Measurements from ENCODE around the gene AVP. TPM values are rescaled to one million over a fixed set of nuclear protein-coding genes. Genes with fewer than 3 reads are reported as not detected.
A peak's percentile ranks its signal among the peaks of the same experiment; 100 is the strongest.

Gene AVP
- total and polyA plus RNA-seq, 7 donors: not detected

DNA sequence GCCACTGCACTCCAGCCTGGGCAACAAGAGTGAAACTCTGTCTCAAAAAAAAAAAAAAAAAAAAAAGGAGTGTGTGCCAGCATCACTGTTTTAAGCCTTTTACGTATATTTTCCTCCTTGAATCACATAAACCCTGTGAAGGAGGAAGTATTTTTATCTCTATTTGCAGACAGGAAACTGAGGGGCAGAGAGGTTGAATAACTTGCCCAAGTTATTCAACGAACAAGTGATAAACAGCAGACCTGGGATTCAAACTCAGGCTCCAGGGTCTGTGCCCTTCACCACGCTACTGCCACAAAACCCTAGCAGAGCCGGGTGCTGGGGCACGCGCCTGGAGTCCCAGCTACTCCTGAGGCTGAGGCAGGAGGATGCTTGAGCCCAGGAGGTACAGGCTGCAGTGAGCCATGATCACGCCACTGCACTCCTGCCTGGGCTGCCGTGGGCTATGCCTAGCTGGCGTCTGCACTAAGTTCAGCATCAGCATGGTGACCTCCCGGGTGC is 9.4 kb upstream of the AVP start:
- Histone ChIP-seq H3K27ac (no peak overlapping the region), H3K27me3 (ENCODE audit: insufficient read depth in 3 of 3, low read length in 2 of 3) (peaks cover 0 to 38% (median 12%) of the 10 kb centered on the region in 3 donors), H3K36me3 (ENCODE audit: insufficient read depth in 1 of 2, low read depth in 1 of 2) (no peaks in the 10 kb centered on the region), H3K4me3 (no peak overlapping the region), H3K4me1 (no peaks in the 10 kb centered on the region), H3K9me3 (no peaks in the 10 kb centered on the region)
- TF ChIP-seq, protein P1, sequence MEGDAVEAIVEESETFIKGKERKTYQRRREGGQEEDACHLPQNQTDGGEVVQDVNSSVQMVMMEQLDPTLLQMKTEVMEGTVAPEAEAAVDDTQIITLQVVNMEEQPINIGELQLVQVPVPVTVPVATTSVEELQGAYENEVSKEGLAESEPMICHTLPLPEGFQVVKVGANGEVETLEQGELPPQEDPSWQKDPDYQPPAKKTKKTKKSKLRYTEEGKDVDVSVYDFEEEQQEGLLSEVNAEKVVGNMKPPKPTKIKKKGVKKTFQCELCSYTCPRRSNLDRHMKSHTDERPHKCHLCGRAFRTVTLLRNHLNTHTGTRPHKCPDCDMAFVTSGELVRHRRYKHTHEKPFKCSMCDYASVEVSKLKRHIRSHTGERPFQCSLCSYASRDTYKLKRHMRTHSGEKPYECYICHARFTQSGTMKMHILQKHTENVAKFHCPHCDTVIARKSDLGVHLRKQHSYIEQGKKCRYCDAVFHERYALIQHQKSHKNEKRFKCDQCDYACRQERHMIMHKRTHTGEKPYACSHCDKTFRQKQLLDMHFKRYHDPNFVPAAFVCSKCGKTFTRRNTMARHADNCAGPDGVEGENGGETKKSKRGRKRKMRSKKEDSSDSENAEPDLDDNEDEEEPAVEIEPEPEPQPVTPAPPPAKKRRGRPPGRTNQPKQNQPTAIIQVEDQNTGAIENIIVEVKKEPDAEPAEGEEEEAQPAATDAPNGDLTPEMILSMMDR (IDR thresholded peaks at IDR 0.05): no peak
- DNase-seq (no peak), ATAC-seq (no peak)
- intact Hi-C loops (cut with DNase I): no loop called here
- WGBS, 3 donors: 70 to 71% (median 71%) methylated on average over 10 of the region's 10 CpGs

- peak overlapping the region; percentile 54 for H3K4me3 ChIP-seq
- intact Hi-C loops (cut with DNase I): no loop called here
- TF ChIP-seq, protein P1 (IDR thresholded peaks at IDR 0.05): no peak
- peaks cover 0 to 38% (median 12%) of the 10 kb centered on the region in 3 donors for H3K27me3 ChIP-seq (ENCODE audit: insufficient read depth in 3 of 3, low read length in 2 of 3)
- WGBS, 3 donors: 8 to 11% (median 10%) methylated on average over 50 to 81 of the region's 81 CpGs
- H3K36me3 ChIP-seq (ENCODE audit: insufficient read depth in 1 of 2, low read depth in 1 of 2): no peaks in the 10 kb centered on the region
- ATAC-seq (peak in 3 of 4 donors; percentile 19 to 55 (median 52)), DNase-seq (peak in 1 of 2 donors; percentile 36)
- no peaks in the 10 kb centered on the region for H3K9me3 ChIP-seq
- no peaks in the 10 kb centered on the region for H3K4me1 ChIP-seq
- H3K27ac ChIP-seq: no peak overlapping the region
Observed at GRCh38 chr20:3092611-3093379, 8.3 kb upstream of the AVP start.

DNA sequence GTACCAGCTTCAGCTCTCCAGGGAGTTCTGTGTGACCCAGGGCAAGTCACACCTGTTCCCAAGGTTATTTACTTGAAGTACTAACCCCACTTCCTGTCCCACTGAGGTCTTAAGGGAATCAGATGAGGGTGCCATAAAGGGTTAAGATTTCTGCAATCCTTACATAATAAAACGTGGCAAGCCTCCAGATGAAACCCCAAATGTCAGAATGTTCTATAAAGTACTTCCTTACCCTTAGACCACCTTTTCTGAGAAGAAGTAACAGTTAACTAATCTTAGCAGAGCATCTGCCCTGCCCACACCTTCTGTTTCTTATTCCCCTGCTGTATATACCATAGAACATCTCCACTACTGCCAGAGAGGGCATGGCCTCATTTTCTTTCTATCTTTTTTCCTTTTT is 6.0 kb upstream of the AVP start:
- TF ChIP-seq, protein P1 (IDR thresholded peaks at IDR 0.05): no peak
- ATAC-seq (no peak), DNase-seq (no peak)
- Histone ChIP-seq H3K36me3 (ENCODE audit: insufficient read depth in 1 of 2, low read depth in 1 of 2) (no peaks in the 10 kb centered on the region), H3K9me3 (no peaks in the 10 kb centered on the region), H3K27me3 (ENCODE audit: insufficient read depth in 3 of 3, low read length in 2 of 3) (peaks cover 0 to 38% (median 12%) of the 10 kb centered on the region in 3 donors), H3K4me1 (no peaks in the 10 kb centered on the region), H3K4me3 (no peak overlapping the region), H3K27ac (no peak overlapping the region)
- intact Hi-C loops (cut with DNase I): no loop called here
- 4 to 8% (median 4%) methylated on average over 1 of the region's 1 CpG for WGBS, 3 donors

DNA sequence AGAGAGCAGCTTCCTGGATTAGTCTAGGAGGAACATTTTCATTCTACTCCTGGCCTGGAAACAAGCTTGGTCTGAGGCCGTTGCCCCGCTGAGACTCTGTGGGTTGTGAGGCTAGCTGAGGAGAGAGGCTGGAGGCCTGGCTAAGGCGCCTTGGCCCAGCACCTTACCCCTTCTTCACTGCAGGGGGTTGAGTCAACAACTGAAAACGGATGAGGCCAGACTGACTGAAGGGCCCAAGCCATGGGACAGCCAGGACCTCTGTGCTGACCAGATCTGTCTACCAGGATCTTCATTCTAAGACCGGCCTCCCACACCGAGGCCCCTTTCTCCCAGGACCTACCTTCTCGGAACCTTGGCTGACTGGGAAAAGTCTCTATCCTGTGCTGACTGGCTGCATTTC is 3.5 kb upstream of the AVP start:
- H3K9me3 ChIP-seq: no peaks in the 10 kb centered on the region
- DNase-seq (no peak), ATAC-seq (no peak)
- intact Hi-C loops (cut with DNase I): no loop called here
- no peaks in the 10 kb centered on the region for H3K4me1 ChIP-seq
- 77 to 83% (median 80%) methylated on average over 7 of the region's 7 CpGs for WGBS, 3 donors
- H3K27ac ChIP-seq: no peak overlapping the region
- TF ChIP-seq, protein P1 (IDR thresholded peaks at IDR 0.05): no peak
- H3K27me3 ChIP-seq (ENCODE audit: insufficient read depth in 3 of 3, low read length in 2 of 3): peaks cover 0 to 54% (median 20%) of the 10 kb centered on the region in 3 donors
- no peak overlapping the region for H3K4me3 ChIP-seq
- H3K36me3 ChIP-seq (ENCODE audit: insufficient read depth in 1 of 2, low read depth in 1 of 2): no peaks in the 10 kb centered on the region
